B cell (primary cell): ENCODE data around the gene SLC30A9. TPM values are rescaled to one million over a fixed set of nuclear protein-coding genes. Genes with fewer than 3 reads are reported as not detected.

Experiments
- ATAC-seq: fragments of 200-7000 bp; cut with Tn5 transposase; one replicate; pipeline ENCODE4 v1.10.0; 2021; ENCODE audit warnings: low read depth, mild to moderate bottlenecking, moderate number of reproducible peaks, moderate library complexity
- CTCF ChIA-PET: fragments of 350-600 bp; sonication (Branson Sonifier 250); formaldehyde crosslinking; loops from one replicate; lab custom pipeline; 2021; ENCODE audit warnings: antibody characterized with exemption, inconsistent platforms; lab: Charles Lee
- POLR2A ChIA-PET: fragments of 350-600 bp; sonication (Branson Sonifier 250); formaldehyde crosslinking; loops from one replicate; lab custom pipeline; 2021; ENCODE audit warnings: antibody characterized with exemption; lab: Charles Lee
- DNase-seq: peaks from one replicate; pipeline ENCODE4 v3.0.0; 2013
- H2AFZ ChIP-seq: 2 replicates; pipeline ENCODE4 v1.6.1; 2012; ENCODE audit warnings: mild to moderate bottlenecking, low read depth, low read length; ENCODE audit not compliant: insufficient read depth, poor library complexity, severe bottlenecking
- H3K27ac ChIP-seq, 2 donors: 1 replicate in 1 of 2; 2 replicates in 1 of 2; pipeline ENCODE4 v1.5.1; 2012 to 2013; ENCODE audit warnings: low read length in 2 of 2, mild to moderate bottlenecking in 2 of 2, moderate library complexity in 1 of 2
- H3K27me3 ChIP-seq, 4 experiments: fragments of 200-600 bp in 1 of 4; sonication (generic) in 1 of 4; replicated peaks in 1 of 4; 1 replicate in 2 of 4; 2 replicates in 2 of 4; pipeline versions ENCODE4 v1.6.1 to v1.7.0; 2013 to 2016; ENCODE audit warnings: low read length in 3 of 4, mild to moderate bottlenecking in 2 of 4, mixed read lengths in 1 of 4, moderate library complexity in 1 of 4; ENCODE audit not compliant: insufficient read depth in 4 of 4, control insufficient read depth in 3 of 4; ENCODE audit errors: control extremely low read depth in 1 of 4
- H3K36me3 ChIP-seq, 2 experiments: replicated peaks in 1 of 2; 1 replicate in 1 of 2; 2 replicates in 1 of 2; pipeline versions ENCODE4 v1.6.1 to v1.7.1; 2013; ENCODE audit warnings: low read length in 1 of 2; ENCODE audit not compliant: insufficient read depth in 2 of 2, control insufficient read depth in 1 of 2; ENCODE audit errors: control extremely low read depth in 1 of 2, extremely low read depth in 1 of 2
- H3K4me1 ChIP-seq, 2 donors: fragments of 200-600 bp in 1 of 2; sonication (generic) in 1 of 2; 1 replicate in 1 of 2; 2 replicates in 1 of 2; pipeline versions ENCODE4 v1.5.1 to v1.6.1; 2013 to 2017; ENCODE audit warnings: low read length in 2 of 2; ENCODE audit not compliant: control insufficient read depth in 2 of 2, insufficient read depth in 2 of 2
- H3K4me2 ChIP-seq: replicated peaks from 2 replicates; pipeline ENCODE3; 2012; ENCODE audit warnings: mild to moderate bottlenecking, low read depth, low read length; ENCODE audit not compliant: poor library complexity, severe bottlenecking
- H3K4me3 ChIP-seq, 5 experiments: fragments of 200-600 bp in 1 of 5; sonication (generic) in 1 of 5; 1 replicate in 3 of 5; 2 replicates in 2 of 5; pipeline versions ENCODE4 v1.5.1 to v1.7.0; 2011 to 2016; ENCODE audit warnings: low read length in 4 of 5, mild to moderate bottlenecking in 4 of 5, low read depth in 2 of 5, control low read depth in 1 of 5, moderate library complexity in 1 of 5; ENCODE audit not compliant: insufficient read depth in 1 of 5; ENCODE audit errors: control extremely low read depth in 1 of 5, extremely low read depth in 1 of 5
- H3K79me2 ChIP-seq: fragments of 200-600 bp; sonication (generic); one replicate; pipeline ENCODE4 v1.6.0; 2016; ENCODE audit warnings: low read length; ENCODE audit not compliant: control insufficient read depth, insufficient read depth
- H3K9ac ChIP-seq: fragments of 200-600 bp; sonication (generic); 2 replicates; pipeline ENCODE4 v1.6.1; 2017; ENCODE audit warnings: mild to moderate bottlenecking, low read length, moderate library complexity
- H3K9me3 ChIP-seq, 3 donors: one replicate each; pipeline versions ENCODE4 v1.6.1 to v1.7.1; 2013; ENCODE audit warnings: low read length in 2 of 3; ENCODE audit not compliant: control insufficient read depth in 2 of 3, insufficient read depth in 1 of 3; ENCODE audit errors: control extremely low read depth in 1 of 3
- H4K20me1 ChIP-seq: 2 replicates; pipeline ENCODE4 v1.6.0; 2012; ENCODE audit warnings: mild to moderate bottlenecking, low read length; ENCODE audit not compliant: insufficient read depth, control insufficient read depth, poor library complexity, severe bottlenecking
- H3K27ac Mint-ChIP-seq: one replicate; pipeline ENCODE4 v1.8.0; 2021; ENCODE audit warnings: mixed read lengths
- H3K27me3 Mint-ChIP-seq: one replicate; pipeline ENCODE4 v1.8.0; 2021; ENCODE audit warnings: mixed read lengths
- H3K4me1 Mint-ChIP-seq: one replicate; pipeline ENCODE4 v1.8.0; 2021; ENCODE audit warnings: mixed read lengths
- H3K4me3 Mint-ChIP-seq: one replicate; pipeline ENCODE4 v1.8.0; 2021; ENCODE audit warnings: mixed read lengths
- H3K9me3 Mint-ChIP-seq: one replicate; pipeline ENCODE4 v1.8.0; 2022; ENCODE audit warnings: mixed read lengths; ENCODE audit not compliant: insufficient read depth
- CTCF ChIP-seq: fragments of 200-600 bp; IDR thresholded peaks from one replicate; pipeline ENCODE4 v1.8.0; 2022; ENCODE audit warnings: antibody characterized with exemption, mild to moderate bottlenecking
- EZH2 ChIP-seq: IDR thresholded peaks from 2 replicates; pipeline ENCODE4 v1.6.1; 2012; ENCODE audit warnings: borderline replicate concordance, low read depth, mild to moderate bottlenecking, moderate library complexity, low read length; ENCODE audit not compliant: insufficient read depth, poor library complexity, severe bottlenecking
- WGBS: methylation state at CpG from one replicate; pipeline ENCODE4 v1.1.5; 2013; ENCODE audit warnings: missing lambda C conversion rate; ENCODE audit not compliant: insufficient coverage; 5-methylcytosine and 5-hydroxymethylcytosine counted together
- intact Hi-C: fragments of 100-400 bp; cut with micrococcal nuclease; formaldehyde crosslinking; loops from one replicate; pipeline ENCODE4 v1.10.0; 2022
- polyA plus RNA-seq: library from polyadenylated mRNA; depleted of rRNA; stranded (reverse); fragments of >200 nt; gene quantifications from 2 replicates; pipeline ENCODE4 v1.2.3, GENCODE V29; 2012
- total RNA-seq, 2 donors: library from RNA; stranded (reverse); fragments of 120-200 nt in 1 of 2; gene quantifications; 1 replicate in 1 of 2; 2 replicates in 1 of 2; pipeline versions ENCODE4 v1.2.3 to v1.2.4, GENCODE V29; 2013 to 2022

SLC30A9 gene
- total and polyA plus RNA-seq, 2 donors (not counting 1 experiment from before 2014, with no cell fraction given): 9.9 to 37.0 TPM

- no peaks in the 10 kb centered on the region for H3K27me3 Mint-ChIP-seq
- intact Hi-C loops: no loop called here
- no peak overlapping the region for H3K27ac ChIP-seq
- no peak overlapping the region for H3K4me3 ChIP-seq
- no peak overlapping the region for H3K9ac ChIP-seq
- no peak overlapping the region for H3K4me2 ChIP-seq
- TF ChIP-seq EZH2: no peak
- no peak for TF ChIP-seq CTCF
- DNase-seq (no peak), ATAC-seq (no peak)
- no peaks in the 10 kb centered on the region for H3K9me3 Mint-ChIP-seq
- no peak overlapping the region for H3K27ac Mint-ChIP-seq
- H3K36me3 ChIP-seq: peaks cover 4 to 27% of the 10 kb centered on the region in 2 experiments
- H2AFZ ChIP-seq: no peak overlapping the region
- no CpG with 5 or more reads among the region's 1 CpG for WGBS
- no peaks in the 10 kb centered on the region for H3K9me3 ChIP-seq
- no peak overlapping the region for H3K4me3 Mint-ChIP-seq
- CTCF ChIA-PET: no interaction called here
- H3K4me1 ChIP-seq: no peaks in the 10 kb centered on the region
- H4K20me1 ChIP-seq: no peaks in the 10 kb centered on the region
- no peaks in the 10 kb centered on the region for H3K79me2 ChIP-seq
- POLR2A ChIA-PET: no interaction called here
- no peaks in the 10 kb centered on the region for H3K27me3 ChIP-seq
- no peaks in the 10 kb centered on the region for H3K4me1 Mint-ChIP-seq
Observed at GRCh38 chr4:42048394-42048793, 58.1 kb downstream of the SLC30A9 start.

- no peak overlapping the region for H3K4me3 ChIP-seq
- TF ChIP-seq EZH2 (no peak), CTCF (no peak)
- no peaks in the 10 kb centered on the region for H4K20me1 ChIP-seq
- no peaks in the 10 kb centered on the region for H3K27me3 ChIP-seq
- no peaks in the 10 kb centered on the region for H3K79me2 ChIP-seq
- Mint-ChIP-seq H3K4me1 (no peaks in the 10 kb centered on the region), H3K27me3 (no peaks in the 10 kb centered on the region), H3K9me3 (no peaks in the 10 kb centered on the region), H3K27ac (no peak overlapping the region), H3K4me3 (no peak overlapping the region)
- peaks cover 0 to 4% (median 2%) of the 10 kb centered on the region in 3 donors for H3K9me3 ChIP-seq
- ChIA-PET POLR2A (no interaction called here), CTCF (interaction anchor here (0.8 kb wide), 1 partner anchor 814 kb away, joined by 3 read pairs; no protein-coding TSS in a partner anchor)
- H3K36me3 ChIP-seq: peaks cover 4 to 33% of the 10 kb centered on the region in 2 experiments
- ATAC-seq: no peak
- no peak overlapping the region for H2AFZ ChIP-seq
- H3K4me2 ChIP-seq: no peak overlapping the region
- no CpG with 5 or more reads among the region's 3 CpGs for WGBS
- no peak overlapping the region for H3K27ac ChIP-seq
- H3K4me1 ChIP-seq: no peaks in the 10 kb centered on the region
- DNase-seq: no peak
- no peak overlapping the region for H3K9ac ChIP-seq
- intact Hi-C loops: no loop called here
Observed at GRCh38 chr4:42050516-42051249, 60.4 kb downstream of the SLC30A9 start.
